GM23248 (cell line): Measurements from ENCODE around the gene FAM120A. TPM values are rescaled to one million over a fixed set of nuclear protein-coding genes. Genes with fewer than 3 reads are reported as not detected.

Source experiments
- DNase-seq: peaks from one replicate; pipeline ENCODE4 v3.0.0-alpha.2; 2015
- H2AFZ ChIP-seq: fragments of 200-600 bp; sonication (generic); 2 replicates; pipeline ENCODE4 v1.6.1; 2016; ENCODE audit warnings: antibody characterized with exemption
- H3F3A ChIP-seq: fragments of 200-600 bp; sonication (generic); 2 replicates; pipeline ENCODE4 v1.6.1; 2016; ENCODE audit warnings: mild to moderate bottlenecking, antibody characterized with exemption, mixed run types; ENCODE audit not compliant: insufficient read depth
- H3K27ac ChIP-seq: fragments of 200-600 bp; sonication (generic); 2 replicates; pipeline ENCODE4 v1.5.1; 2016; ENCODE audit warnings: mild to moderate bottlenecking
- H3K27me3 ChIP-seq: fragments of 200-600 bp; sonication (generic); replicated peaks from 2 replicates; pipeline ENCODE4 v1.6.1; 2016; ENCODE audit warnings: mild to moderate bottlenecking; ENCODE audit not compliant: insufficient read depth
- H3K36me3 ChIP-seq: fragments of 200-600 bp; sonication (generic); 2 replicates; pipeline ENCODE4 v1.6.1; 2016; ENCODE audit warnings: low read depth, mild to moderate bottlenecking
- H3K4me1 ChIP-seq: fragments of 200-600 bp; sonication (generic); 2 replicates; pipeline ENCODE4 v1.6.1; 2016; ENCODE audit warnings: mild to moderate bottlenecking; ENCODE audit not compliant: insufficient read depth
- H3K4me2 ChIP-seq: fragments of 200-600 bp; sonication (generic); one replicate; pipeline ENCODE4 v1.6.1; 2016; ENCODE audit warnings: mild to moderate bottlenecking; ENCODE audit not compliant: unreplicated experiment
- H3K4me3 ChIP-seq: fragments of 200-600 bp; sonication (generic); 2 replicates; pipeline ENCODE4 v1.5.1; 2016; ENCODE audit warnings: mild to moderate bottlenecking
- H3K79me2 ChIP-seq: fragments of 200-600 bp; sonication (generic); 2 replicates; pipeline ENCODE4 v1.6.1; 2016; ENCODE audit warnings: mild to moderate bottlenecking; ENCODE audit not compliant: insufficient read depth
- H3K9ac ChIP-seq: fragments of 200-600 bp; sonication (generic); 2 replicates; pipeline ENCODE4 v1.6.1; 2016; ENCODE audit warnings: mild to moderate bottlenecking
- H3K9me2 ChIP-seq: fragments of 200-600 bp; sonication (generic); 2 replicates; pipeline ENCODE4 v1.6.1; 2016; ENCODE audit warnings: mixed run types, mild to moderate bottlenecking, moderate library complexity; ENCODE audit not compliant: insufficient read depth
- H3K9me3 ChIP-seq: fragments of 200-600 bp; sonication (generic); one replicate; pipeline ENCODE4 v1.6.1; 2017; ENCODE audit warnings: low read depth
- H4K20me1 ChIP-seq: fragments of 200-600 bp; sonication (generic); 2 replicates; pipeline ENCODE4 v1.6.0; 2016; ENCODE audit not compliant: insufficient read depth
- EZH2 ChIP-seq: fragments of 200-600 bp; sonication (generic); IDR thresholded peaks from 2 replicates; pipeline ENCODE4 v1.6.1; 2018; ENCODE audit warnings: antibody characterized with exemption, mild to moderate bottlenecking; ENCODE audit not compliant: insufficient read depth, poor library complexity, severe bottlenecking
- EZH2phosphoT487 ChIP-seq: fragments of 200-600 bp; sonication (generic); IDR thresholded peaks from 2 replicates; pipeline ENCODE4 v1.6.1; 2018; ENCODE audit warnings: antibody characterized with exemption, moderate library complexity, mild to moderate bottlenecking, low read depth; ENCODE audit not compliant: insufficient read depth
- WGBS, 2 experiments: methylation state at CpG; one replicate each; pipeline ENCODE4 v1.1.6; 2015 to 2017; ENCODE audit warnings: low lambda C conversion rate in 2 of 2, low coverage in 1 of 2; ENCODE audit errors: missing lambda C conversion rate in 2 of 2; 5-methylcytosine and 5-hydroxymethylcytosine counted together
- in situ Hi-C: fragments of 300-500 bp; cut with MboI; formaldehyde crosslinking; loops from 2 replicates; pipeline ENCODE4 v1.15.0; 2020
- polyA plus RNA-seq: library from polyadenylated mRNA; unstranded; fragments of >200 nt; fragmentation: Nextera tagmentation; extraction: Ambion mirVana; gene quantifications from 2 replicates; pipeline ENCODE4 v1.2.1, GENCODE V29; 2016
- total RNA-seq: library from RNA; depleted of rRNA; stranded (reverse); fragments of >200 nt; shearing (Covaris generic); gene quantifications from 2 replicates; pipeline ENCODE4 v1.2.3, GENCODE V29; 2014

The FAM120A gene
- total and polyA plus RNA-seq, 2 experiments from 2014 or later, result 28.9 to 90.5 TPM

GRCh38 chr9:93533863-93534262 lies 82.4 kb downstream of the FAM120A start:
- Histone ChIP-seq H3K36me3 (peaks cover 45% of the 10 kb centered on the region), H3K9ac (no peak overlapping the region), H2AFZ (no peak overlapping the region), H3K27ac (no peak overlapping the region), H3K9me3 (no peaks in the 10 kb centered on the region), H3K4me3 (no peak overlapping the region), H3K9me2 (no peaks in the 10 kb centered on the region), H3K4me2 (no peak overlapping the region), H3K4me1 (no peaks in the 10 kb centered on the region), H3K79me2 (peaks cover 47% of the 10 kb centered on the region), H3K27me3 (no peaks in the 10 kb centered on the region), H4K20me1 (no peaks in the 10 kb centered on the region), H3F3A (peaks cover 4% of the 10 kb centered on the region; the same call in 1 of the 2 replicates)
- no peak for DNase-seq
- WGBS, 2 experiments, result 74 to 78% methylated on average over 8 of the region's 8 CpGs
- in situ Hi-C loops, result no loop called here
- TF ChIP-seq EZH2phosphoT487 (no peak), EZH2 (no peak)

DNA sequence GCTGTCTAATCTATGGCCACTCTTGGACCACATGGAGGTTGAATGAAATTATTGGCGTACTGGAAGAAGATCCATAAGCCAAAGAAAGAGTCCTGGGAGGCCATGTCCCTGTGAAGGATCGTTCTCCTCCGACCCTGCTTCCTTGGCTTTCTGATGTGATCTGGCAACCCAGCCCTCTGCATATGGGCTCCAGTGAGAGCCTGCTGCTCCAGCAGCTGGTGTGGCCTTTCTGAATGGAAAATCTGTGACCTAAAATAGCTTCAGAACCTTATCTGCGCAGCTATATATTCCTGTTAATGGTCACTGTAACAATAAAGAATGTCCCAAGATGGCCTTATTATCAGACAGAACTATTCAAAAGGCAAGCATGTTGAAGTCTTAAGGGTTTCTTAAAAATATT lies 84.7 kb downstream of the FAM120A start:
- H3K36me3 ChIP-seq, result peaks cover 30% of the 10 kb centered on the region; the same call in 1 of the 2 replicates
- TF ChIP-seq EZH2, result no peak
- TF ChIP-seq EZH2phosphoT487, result no peak
- H3K9me3 ChIP-seq, result no peaks in the 10 kb centered on the region
- whole genome bisulfite sequencing, 2 experiments, result 95 to 98% methylated on average over 4 of the region's 4 CpGs
- H2AFZ ChIP-seq, result no peak overlapping the region
- no peak for DNase-seq
- H3K27ac ChIP-seq, result no peak overlapping the region
- peaks cover 68% of the 10 kb centered on the region for H3K79me2 ChIP-seq
- H3K9me2 ChIP-seq, result no peaks in the 10 kb centered on the region
- H3K4me1 ChIP-seq, result no peaks in the 10 kb centered on the region
- H3K9ac ChIP-seq, result no peak overlapping the region
- H3F3A ChIP-seq, result peaks cover 4% of the 10 kb centered on the region; the same call in 1 of the 2 replicates
- H3K4me2 ChIP-seq, result no peak overlapping the region
- no peaks in the 10 kb centered on the region for H3K27me3 ChIP-seq
- no peaks in the 10 kb centered on the region for H4K20me1 ChIP-seq
- in situ Hi-C loops, result no loop called here
- no peak overlapping the region for H3K4me3 ChIP-seq

DNA sequence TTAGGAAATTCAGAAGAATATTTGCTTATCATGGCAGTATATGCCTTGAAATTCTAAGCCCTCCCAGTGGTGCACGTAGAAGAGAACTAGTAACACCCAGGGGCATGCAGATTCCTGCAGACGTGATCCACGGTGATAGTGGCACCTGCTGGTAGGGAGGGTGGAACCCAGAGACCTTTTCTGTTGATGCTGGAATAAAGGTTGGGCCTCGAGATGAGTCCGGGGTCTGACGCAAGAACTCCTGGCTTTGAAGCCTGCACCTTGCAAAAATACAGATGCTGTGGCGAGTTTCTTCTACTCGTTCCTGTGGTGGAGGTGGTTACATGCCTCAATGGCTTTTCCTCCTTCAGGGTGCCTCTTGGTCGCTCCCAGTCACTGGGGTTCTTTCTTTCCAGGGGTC lies 85.4 kb downstream of the FAM120A start:
- no peak overlapping the region for H3K27ac ChIP-seq
- WGBS, 2 experiments, result 88 to 95% methylated on average over 9 of the region's 9 CpGs
- no peak overlapping the region for H3K4me3 ChIP-seq
- H2AFZ ChIP-seq, result no peak overlapping the region
- peaks cover 25% of the 10 kb centered on the region; the same call in 1 of the 2 replicates for H3K36me3 ChIP-seq
- no peak overlapping the region for H3K4me2 ChIP-seq
- peaks cover 4% of the 10 kb centered on the region; the same call in 1 of the 2 replicates for H3F3A ChIP-seq
- DNase-seq, result no peak
- peaks cover 64% of the 10 kb centered on the region for H3K79me2 ChIP-seq
- no peaks in the 10 kb centered on the region for H4K20me1 ChIP-seq
- in situ Hi-C loops, result no loop called here
- no peaks in the 10 kb centered on the region for H3K4me1 ChIP-seq
- H3K27me3 ChIP-seq, result no peaks in the 10 kb centered on the region
- no peak overlapping the region for H3K9ac ChIP-seq
- H3K9me2 ChIP-seq, result no peaks in the 10 kb centered on the region
- TF ChIP-seq EZH2phosphoT487, result no peak
- no peak for TF ChIP-seq EZH2
- H3K9me3 ChIP-seq, result no peaks in the 10 kb centered on the region

DNA sequence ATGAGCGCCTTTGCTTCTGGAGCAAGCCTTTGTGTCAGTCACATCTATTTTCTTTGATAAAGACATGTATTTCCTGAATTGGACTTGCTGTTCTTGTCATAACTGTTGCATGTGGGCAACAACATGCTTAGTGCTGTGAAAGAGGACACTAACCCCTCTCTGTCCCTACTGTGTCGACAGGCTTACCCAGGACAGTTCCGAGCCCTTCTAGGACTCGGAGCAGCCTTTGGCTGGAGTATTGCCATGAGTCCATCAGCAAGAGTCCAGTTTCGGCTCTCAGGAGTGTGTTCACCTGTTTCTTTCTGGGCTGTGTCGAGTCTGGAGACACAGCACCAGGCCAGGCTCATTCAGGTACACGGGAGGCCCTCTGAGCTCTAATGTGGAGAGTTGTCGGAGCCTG lies 88.8 kb downstream of the FAM120A start:
- H3K4me2 ChIP-seq, result no peak overlapping the region
- 91% methylated on average over 8 of the region's 8 CpGs for WGBS, 2 experiments
- no peak overlapping the region for H3K4me3 ChIP-seq
- no peaks in the 10 kb centered on the region for H3K9me2 ChIP-seq
- H3K79me2 ChIP-seq, result peaks cover 52% of the 10 kb centered on the region
- DNase-seq, result no peak
- no peaks in the 10 kb centered on the region for H3K27me3 ChIP-seq
- in situ Hi-C loops, result no loop called here
- H3K9me3 ChIP-seq, result no peaks in the 10 kb centered on the region
- no peaks in the 10 kb centered on the region for H3K4me1 ChIP-seq
- TF ChIP-seq EZH2phosphoT487 (no peak), EZH2 (no peak)
- no peak overlapping the region for H3K27ac ChIP-seq
- H3K9ac ChIP-seq, result no peak overlapping the region
- no peak overlapping the region for H2AFZ ChIP-seq
- peaks cover 21% of the 10 kb centered on the region; the same call in 1 of the 2 replicates for H3K36me3 ChIP-seq
- H3F3A ChIP-seq, result peaks cover 4% of the 10 kb centered on the region; the same call in 1 of the 2 replicates
- H4K20me1 ChIP-seq, result no peaks in the 10 kb centered on the region

DNA sequence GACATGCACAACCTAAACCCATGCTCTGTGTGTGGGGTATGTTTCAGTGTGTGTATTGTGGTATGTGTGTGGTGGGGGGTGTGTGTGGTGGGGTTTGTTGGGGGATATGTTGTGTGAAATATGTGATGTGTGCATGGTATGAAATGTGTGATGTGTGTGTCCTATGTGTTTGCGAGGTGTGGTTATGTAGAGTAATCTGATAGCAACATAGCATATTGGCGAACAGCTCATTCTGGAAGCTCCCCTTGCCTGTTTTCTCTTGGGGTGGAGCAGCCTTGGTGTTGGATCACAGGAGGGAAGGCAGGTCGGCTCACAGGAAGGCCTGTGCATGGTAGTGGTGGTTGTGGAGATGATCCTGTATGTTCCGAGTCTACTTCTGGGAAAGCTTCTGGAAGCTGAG lies 89.5 kb downstream of the FAM120A start:
- WGBS, 2 experiments, result 74 to 85% methylated on average over 4 of the region's 4 CpGs

More for the DNA sequence above, 89.5 kb downstream of the FAM120A start:
- no peak overlapping the region for H3K4me2 ChIP-seq
- H3K4me1 ChIP-seq, result no peaks in the 10 kb centered on the region
- peaks cover 21% of the 10 kb centered on the region; the same call in 1 of the 2 replicates for H3K36me3 ChIP-seq
- no peak overlapping the region for H3K9ac ChIP-seq
- no peaks in the 10 kb centered on the region for H3K9me3 ChIP-seq
- no peak for TF ChIP-seq EZH2
- TF ChIP-seq EZH2phosphoT487, result no peak
- H3K27ac ChIP-seq, result no peak overlapping the region
- H3K27me3 ChIP-seq, result no peaks in the 10 kb centered on the region
- H3K9me2 ChIP-seq, result no peaks in the 10 kb centered on the region
- DNase-seq, result no peak
- peaks cover 4% of the 10 kb centered on the region; the same call in 1 of the 2 replicates for H3F3A ChIP-seq
- H3K4me3 ChIP-seq, result no peak overlapping the region
- peaks cover 52% of the 10 kb centered on the region for H3K79me2 ChIP-seq
- no peaks in the 10 kb centered on the region for H4K20me1 ChIP-seq
- no peak overlapping the region for H2AFZ ChIP-seq
- in situ Hi-C loops, result no loop called here
